ENCODE data around the gene MTA1.

The MTA1 gene

GRCh38 chr14:105495990-105496830 is 76.6 kb downstream of the MTA1 start:
- Histone ChIP-seq H3K36me3 (ENCODE audit: low read length) (no peaks in the 10 kb centered on the region), H3K4me2 (ENCODE audit: low read depth, low read length, poor library complexity, severe bottlenecking) (no peak overlapping the region), H4K20me1 (ENCODE audit: low read depth, low read length) (no peaks in the 10 kb centered on the region), H3K4me3 (ENCODE audit: insufficient read depth, low read length, poor library complexity, severe bottlenecking) (no peak overlapping the region), H3K9me3 (ENCODE audit: insufficient read depth, low read length) (no peaks in the 10 kb centered on the region), H3K27me3 (ENCODE audit: low read length) (no peaks in the 10 kb centered on the region), H3K9ac (ENCODE audit: low read length) (no peak overlapping the region), H3K9me2 (replicated peaks; ENCODE audit: insufficient read depth, low read length) (no peaks in the 10 kb centered on the region), H3K79me2 (ENCODE audit: insufficient read depth, low read length) (no peaks in the 10 kb centered on the region), H2AFZ (ENCODE audit: low read depth, low read length, severe bottlenecking) (no peak overlapping the region), H3K27ac (ENCODE audit: low read depth, low read length) (no peak overlapping the region), H3F3A (ENCODE audit: insufficient read depth) (peaks cover 5% of the 10 kb centered on the region; the same call in 1 of the 2 replicates)
- TF ChIP-seq CTCF (IDR thresholded peaks at IDR 0.05; ENCODE audit: insufficient read depth, low read length, poor library complexity, severe bottlenecking) = no peak
- TF ChIP-seq EZH2phosphoT487 (conservative IDR thresholded peaks at IDR 0.05; ENCODE audit: low read length) = no peak

GRCh38 chr14:105496831-105497591 is 77.4 kb downstream of the MTA1 start:
- Histone ChIP-seq H3K27me3 (ENCODE audit: low read length) (no peaks in the 10 kb centered on the region), H2AFZ (ENCODE audit: low read depth, low read length, severe bottlenecking) (no peak overlapping the region), H3K36me3 (ENCODE audit: low read length) (no peaks in the 10 kb centered on the region), H3K9me3 (ENCODE audit: insufficient read depth, low read length) (no peaks in the 10 kb centered on the region), H3K27ac (ENCODE audit: low read depth, low read length) (no peak overlapping the region), H3K9ac (ENCODE audit: low read length) (no peak overlapping the region), H4K20me1 (ENCODE audit: low read depth, low read length) (no peaks in the 10 kb centered on the region), H3K79me2 (ENCODE audit: insufficient read depth, low read length) (no peaks in the 10 kb centered on the region), H3F3A (ENCODE audit: insufficient read depth) (0 out of 2 replicates have a peak, but pooled peaks cover 2% of the 10 kb centered on the region), H3K9me2 (replicated peaks; ENCODE audit: insufficient read depth, low read length) (no peaks in the 10 kb centered on the region), H3K4me3 (ENCODE audit: insufficient read depth, low read length, poor library complexity, severe bottlenecking) (no peak overlapping the region), H3K4me2 (ENCODE audit: low read depth, low read length, poor library complexity, severe bottlenecking) (no peak overlapping the region)
- TF ChIP-seq EZH2phosphoT487 (conservative IDR thresholded peaks at IDR 0.05; ENCODE audit: low read length) (no peak), CTCF (IDR thresholded peaks at IDR 0.05; ENCODE audit: insufficient read depth, low read length, poor library complexity, severe bottlenecking) (no peak)

- H3K79me2 ChIP-seq (ENCODE audit: insufficient read depth, low read length) = no peaks in the 10 kb centered on the region
- no peak overlapping the region for H3K4me3 ChIP-seq (ENCODE audit: insufficient read depth, low read length, poor library complexity, severe bottlenecking)
- no peak overlapping the region for H3K4me2 ChIP-seq (ENCODE audit: low read depth, low read length, poor library complexity, severe bottlenecking)
- no peak overlapping the region for H3K27ac ChIP-seq (ENCODE audit: low read depth, low read length)
- no peak overlapping the region for H3K9ac ChIP-seq (ENCODE audit: low read length)
- H3K9me3 ChIP-seq (ENCODE audit: insufficient read depth, low read length) = no peaks in the 10 kb centered on the region
- H2AFZ ChIP-seq (ENCODE audit: low read depth, low read length, severe bottlenecking) = no peak overlapping the region
- H3K27me3 ChIP-seq (ENCODE audit: low read length) = no peaks in the 10 kb centered on the region
- TF ChIP-seq CTCF (IDR thresholded peaks at IDR 0.05; ENCODE audit: insufficient read depth, low read length, poor library complexity, severe bottlenecking) (no peak), EZH2phosphoT487 (conservative IDR thresholded peaks at IDR 0.05; ENCODE audit: low read length) (no peak)
- H3F3A ChIP-seq (ENCODE audit: insufficient read depth) = no peaks in the 10 kb centered on the region
- no peaks in the 10 kb centered on the region for H4K20me1 ChIP-seq (ENCODE audit: low read depth, low read length)
- no peaks in the 10 kb centered on the region for H3K36me3 ChIP-seq (ENCODE audit: low read length)
- no peaks in the 10 kb centered on the region for H3K9me2 ChIP-seq (replicated peaks; ENCODE audit: insufficient read depth, low read length)
Observed at GRCh38 chr14:105497671-105498429, 78.2 kb downstream of the MTA1 start.

Measured in SU-DHL-6 (cell line).